T47D (cell line): ENCODE measurements around the gene EIPR1.

Experiments
- DNase-seq, 2 experiments: peaks; one replicate each; pipeline versions ENCODE4 v3.0.0 to v3.0.0-alpha.2; 2011 to 2012; ENCODE audit warnings: low read depth in 1 of 2, low spot score in 1 of 2
- JUND ChIP-seq: IDR thresholded peaks from 2 replicates; pipeline ENCODE4 v1.6.1; 2012; ENCODE audit warnings: low read depth
- in situ Hi-C: cut with HindIII; loops from 2 replicates; pipeline ENCODE4 v1.10.0; 2016; ENCODE audit warnings: low sequenced_read_pairs, low pct_unique_long_range_greater_than_20kb

Gene EIPR1

GRCh38 chr2:3301001-3301400 lies 76.6 kb downstream of the EIPR1 start:
- TF ChIP-seq JUND, result no peak

GRCh38 chr2:3300224-3300995 lies 77.2 kb downstream of the EIPR1 start:
- in situ Hi-C loops, result no loop called here
- TF ChIP-seq JUND, result no peak
- DNase-seq, result no peak

More at GRCh38 chr2:3301001-3301400, 76.6 kb downstream of the EIPR1 start:
- in situ Hi-C loops, result no loop called here
- DNase-seq, result no peak

DNA sequence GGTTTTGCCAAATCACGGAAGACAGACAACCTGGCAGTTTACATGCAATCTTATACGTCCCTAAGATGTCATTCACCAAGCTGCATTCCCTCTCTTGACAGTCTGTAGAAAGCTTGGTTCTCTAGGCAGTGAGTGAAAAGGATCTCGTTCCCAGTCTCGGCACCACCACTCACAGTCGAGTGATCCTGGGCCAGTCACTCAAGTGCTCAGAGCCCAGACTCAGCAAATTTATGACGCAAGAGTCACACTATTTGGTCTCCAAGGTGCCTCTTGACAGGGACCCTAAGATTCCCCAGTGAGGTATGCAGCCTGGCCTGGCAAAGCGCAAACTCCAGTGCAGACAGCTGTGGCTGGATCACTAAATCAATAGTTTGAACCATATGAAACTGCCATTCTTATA lies 77.9 kb downstream of the EIPR1 start:
- in situ Hi-C loops, result no loop called here
- no peak for DNase-seq
- TF ChIP-seq JUND, result no peak

- no peak for TF ChIP-seq JUND
- no peak for DNase-seq
- in situ Hi-C loops, result no loop called here
These were observed 78.5 kb downstream of the EIPR1 start for GRCh38 chr2:3299130-3299529.

- in situ Hi-C loops, result no loop called here
- no peak for DNase-seq
- TF ChIP-seq JUND, result no peak
These were observed 79.4 kb downstream of the EIPR1 start for GRCh38 chr2:3298191-3298590.

DNA sequence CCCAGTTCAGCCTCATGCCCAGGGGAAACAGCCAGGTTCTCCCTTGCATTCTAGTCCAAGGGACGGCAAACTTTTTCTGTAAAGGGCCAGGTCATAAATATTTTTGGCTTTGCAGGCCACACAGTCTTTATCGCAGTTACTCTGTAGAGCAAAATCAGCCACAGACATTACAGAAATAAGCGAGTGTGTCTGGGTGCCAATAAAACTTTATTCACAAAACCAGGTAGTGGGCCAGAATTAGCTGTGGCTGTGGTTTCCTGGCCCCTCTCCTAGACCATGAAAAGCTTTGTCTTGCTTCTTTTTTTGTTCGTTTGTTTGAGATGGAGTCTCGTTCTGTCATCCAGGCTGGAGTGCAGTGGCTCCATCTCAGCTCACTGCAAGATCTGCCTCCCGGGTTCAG lies 80.1 kb downstream of the EIPR1 start:
- no peak for DNase-seq
- in situ Hi-C loops, result no loop called here
- no peak for TF ChIP-seq JUND

GRCh38 chr2:3296182-3296972 lies 81.2 kb downstream of the EIPR1 start:
- DNase-seq, result no peak
- TF ChIP-seq JUND, result no peak
- in situ Hi-C loops, result no loop called here

GRCh38 chr2:3294493-3294892 lies 83.1 kb downstream of the EIPR1 start:
- no peak for TF ChIP-seq JUND
- DNase-seq, result no peak
- in situ Hi-C loops, result no loop called here

GRCh38 chr2:3294069-3294468 lies 83.5 kb downstream of the EIPR1 start:
- no peak for DNase-seq
- TF ChIP-seq JUND, result no peak
- in situ Hi-C loops, result no loop called here

- TF ChIP-seq JUND, result no peak
- DNase-seq, result no peak
These were observed 84.4 kb downstream of the EIPR1 start for GRCh38 chr2:3293221-3293620.

GRCh38 chr2:3292416-3292815 lies 85.2 kb downstream of the EIPR1 start:
- DNase-seq, result no peak
- TF ChIP-seq JUND, result no peak
- in situ Hi-C loops, result no loop called here

More at GRCh38 chr2:3293221-3293620, 84.4 kb downstream of the EIPR1 start:
- in situ Hi-C loops, result no loop called here

GRCh38 chr2:3291750-3292149 lies 85.9 kb downstream of the EIPR1 start:
- in situ Hi-C loops, result no loop called here
- no peak for TF ChIP-seq JUND
- no peak for DNase-seq

DNA sequence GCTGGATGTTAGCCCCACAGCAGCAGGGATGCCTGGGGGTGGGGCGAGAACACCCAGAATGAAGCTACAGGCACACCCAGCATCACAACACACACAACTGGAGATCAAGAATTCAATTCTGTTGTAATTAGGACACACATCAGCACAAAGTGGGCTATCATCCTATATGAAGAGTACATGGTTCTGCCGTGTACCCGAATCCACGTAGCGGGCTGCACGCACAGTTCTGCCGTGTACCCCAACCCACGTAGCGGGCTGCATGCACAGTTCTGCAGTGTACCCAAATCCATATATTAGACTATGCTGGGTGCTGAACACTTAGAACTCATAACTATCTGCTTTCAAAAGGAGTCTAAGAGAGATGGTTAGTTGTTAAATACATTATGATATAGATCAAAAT lies 86.5 kb downstream of the EIPR1 start:
- TF ChIP-seq JUND, result no peak
- no peak for DNase-seq
- in situ Hi-C loops, result no loop called here
